IPS-NIHi7 (cell line): Measurements from ENCODE around the gene NBEAL2.

Experiments used
- DNase-seq: peaks from one replicate; pipeline ENCODE4 v3.0.0; 2012; ENCODE audit warnings: mixed read lengths; ENCODE audit errors: extremely low spot score

Gene NBEAL2

DNA sequence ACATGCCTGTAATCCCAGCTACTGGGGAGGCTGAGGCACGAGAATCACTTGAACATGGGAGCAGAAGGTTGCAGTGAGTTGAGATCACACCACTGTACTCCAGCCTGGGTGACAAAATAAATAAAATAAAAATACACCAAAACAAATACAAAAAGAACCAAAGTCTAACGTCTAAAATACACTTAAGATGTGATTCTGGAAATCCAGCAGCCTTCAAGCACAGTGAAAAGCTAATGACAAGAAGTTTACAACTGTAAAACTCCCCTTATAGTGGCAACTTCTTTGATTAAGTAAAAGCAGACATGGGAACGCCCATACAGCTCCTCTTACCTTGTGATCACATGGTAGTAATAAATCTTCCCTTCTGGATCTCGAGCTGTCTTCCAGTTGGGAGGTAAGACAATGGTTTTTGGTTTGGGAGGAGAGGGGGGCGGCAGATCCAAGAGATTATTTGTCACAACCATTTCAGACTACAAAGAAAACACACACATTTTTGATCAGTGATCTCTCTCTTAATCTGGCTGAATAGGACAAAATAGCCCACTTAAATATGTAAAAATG is 62.8 kb downstream of the NBEAL2 start:
- DNase-seq: no peak

DNA sequence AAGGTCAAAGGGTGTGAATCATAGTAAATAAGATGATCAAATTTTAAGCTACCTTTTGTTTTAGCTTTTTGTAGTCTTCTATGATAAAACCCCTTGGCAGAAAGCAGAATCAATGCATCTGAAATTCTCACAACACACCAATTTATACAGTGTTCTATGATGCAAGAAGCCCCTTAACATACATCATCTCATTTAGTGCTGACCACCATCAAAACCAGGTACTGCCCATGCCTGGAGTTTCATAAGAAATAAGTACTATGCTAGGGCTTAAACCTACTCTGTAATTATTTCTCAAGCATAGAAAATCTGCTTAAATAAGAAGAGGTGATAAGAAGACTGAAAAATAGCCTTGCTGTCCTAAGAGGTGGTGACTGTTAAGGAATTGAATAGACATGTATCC is 67.6 kb downstream of the NBEAL2 start:
- DNase-seq: no peak

DNA sequence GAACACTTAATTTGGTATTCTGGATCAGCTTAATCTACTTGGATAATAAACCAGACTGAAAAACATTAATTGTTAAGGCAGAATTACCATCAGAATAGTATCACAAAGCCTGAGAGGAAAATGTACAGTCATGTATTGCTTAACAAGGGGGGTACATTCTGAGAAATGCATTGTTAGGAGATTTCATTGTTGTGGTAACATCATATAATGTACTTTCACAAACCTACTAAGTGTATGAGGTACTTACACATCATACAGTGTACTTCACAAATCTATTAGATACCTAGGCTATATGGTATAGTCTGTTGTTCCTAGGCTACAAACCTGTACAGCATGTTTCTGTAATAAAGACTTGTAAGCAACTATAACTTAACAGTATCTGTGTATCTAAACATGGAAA is 68.2 kb downstream of the NBEAL2 start:
- no peak for DNase-seq

DNA sequence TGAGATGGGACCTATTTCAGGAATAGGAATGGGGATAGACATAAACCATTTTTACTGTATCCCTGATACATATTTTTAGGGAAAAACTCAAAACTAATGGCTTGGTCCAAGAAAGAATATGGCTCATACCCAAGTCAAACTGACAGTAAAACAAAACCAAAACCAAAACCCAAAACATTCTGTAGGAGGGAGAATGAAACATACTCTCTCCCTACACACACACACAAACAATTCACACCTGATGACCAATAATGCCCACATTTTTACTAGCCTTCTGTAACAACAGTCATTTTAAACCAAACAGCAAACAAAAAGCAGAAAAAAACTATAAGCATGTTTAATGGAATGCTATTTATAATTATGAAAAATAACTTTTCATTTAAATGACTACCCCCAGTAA is 74.9 kb downstream of the NBEAL2 start:
- DNase-seq: no peak

DNA sequence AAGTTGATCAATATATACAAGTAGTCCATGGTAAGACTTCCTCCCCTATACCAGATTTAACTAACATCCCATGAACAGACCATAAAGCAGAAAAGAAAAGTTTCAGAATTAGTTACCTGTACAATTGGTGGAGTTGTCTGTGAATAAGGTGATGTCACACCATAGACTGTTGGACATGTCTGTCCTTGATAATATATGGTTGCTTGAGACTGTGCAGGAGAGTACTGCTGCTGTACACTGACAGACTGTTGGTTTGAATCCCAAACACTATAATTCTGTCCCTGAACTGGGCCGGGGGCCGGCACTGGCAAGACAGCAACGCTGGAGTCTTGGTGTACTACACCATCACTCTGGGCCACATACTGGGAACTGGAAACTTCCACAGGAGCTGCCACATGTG is 77.2 kb downstream of the NBEAL2 start:
- no peak for DNase-seq

DNA sequence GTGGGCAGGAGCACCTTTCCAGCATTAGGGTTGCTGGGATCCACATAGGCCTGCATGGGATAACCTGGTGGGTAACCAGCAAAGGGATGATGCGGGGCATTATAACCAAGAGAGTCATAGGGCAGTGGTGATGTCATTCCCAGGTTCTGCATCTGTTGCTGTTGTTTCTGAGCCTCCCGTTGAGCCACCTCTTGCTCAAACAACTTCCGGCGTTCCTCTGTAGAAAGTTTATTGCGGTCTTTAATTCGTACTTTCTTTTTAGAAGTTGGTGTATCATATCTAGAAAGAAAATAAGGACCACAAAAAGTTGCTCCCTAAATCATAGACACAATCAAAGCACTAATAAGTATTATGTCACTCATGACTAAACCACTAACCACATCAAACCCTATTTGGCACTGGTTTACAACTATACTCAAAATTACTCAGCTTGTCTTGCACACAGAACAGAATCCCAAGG is 77.8 kb downstream of the NBEAL2 start:
- DNase-seq: no peak
